ENCODE results near the gene PRKCE. TPM values are rescaled to one million over a fixed set of nuclear protein-coding genes. Genes with fewer than 3 reads are reported as not detected.
A peak's percentile ranks its signal among the peaks of the same experiment; 100 is the strongest.

Gene PRKCE
- total RNA-seq, 1 experiment from 2014 or later = 12.1 TPM

DNA sequence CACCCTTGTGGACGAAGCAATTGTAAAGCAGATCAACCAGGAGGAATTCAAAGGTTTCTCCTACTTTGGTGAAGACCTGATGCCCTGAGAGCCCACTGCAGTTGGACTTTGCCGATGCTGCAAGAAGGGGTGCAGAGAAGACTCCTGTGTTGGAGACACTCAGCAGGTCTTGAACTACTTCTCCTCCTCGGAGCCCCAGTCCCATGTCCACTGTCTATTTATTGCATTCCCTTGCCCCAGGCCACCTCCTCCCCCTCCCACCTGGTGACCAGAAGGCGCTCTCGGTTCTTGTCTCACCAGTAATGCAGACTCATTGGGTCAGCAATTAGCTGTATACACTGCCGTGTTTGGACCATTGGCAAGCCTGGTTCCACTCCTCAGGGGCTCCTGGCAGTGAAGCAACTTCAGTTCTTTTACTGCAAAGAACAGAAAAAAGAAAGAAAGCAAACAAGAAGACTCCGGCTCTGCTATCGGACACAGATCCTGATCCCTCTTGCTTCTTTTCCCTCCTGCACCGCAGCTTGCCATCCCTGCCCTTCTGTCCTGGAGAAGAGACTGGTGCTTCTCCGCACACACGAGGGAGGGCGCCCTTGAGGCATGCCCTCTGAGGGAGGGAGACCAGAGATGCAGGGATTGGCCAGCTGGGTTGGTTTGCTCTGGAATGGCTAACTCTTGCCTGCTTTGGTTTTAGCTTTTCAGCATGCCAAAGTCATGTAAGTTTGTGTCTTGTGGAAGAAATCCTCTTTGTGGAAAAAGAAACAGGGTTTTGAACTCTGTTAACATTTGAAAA is 533.5 kb downstream of the PRKCE start:
- no peaks in the 10 kb centered on the region for H3K27me3 Mint-ChIP-seq (ENCODE audit: insufficient read depth, unreplicated experiment)
- H3K4me1 Mint-ChIP-seq (ENCODE audit: insufficient read depth, unreplicated experiment) = peaks cover 4% of the 10 kb centered on the region
- BruUV-seq (replicated peaks) = no TSS peak
- no peak overlapping the region for H3K4me3 Mint-ChIP-seq (ENCODE audit: unreplicated experiment)
- H3K27ac Mint-ChIP-seq (ENCODE audit: low read depth, unreplicated experiment) = no peak overlapping the region
- intact Hi-C loops (cut with micrococcal nuclease) = no loop called here
- TF ChIP-seq, protein P1, sequence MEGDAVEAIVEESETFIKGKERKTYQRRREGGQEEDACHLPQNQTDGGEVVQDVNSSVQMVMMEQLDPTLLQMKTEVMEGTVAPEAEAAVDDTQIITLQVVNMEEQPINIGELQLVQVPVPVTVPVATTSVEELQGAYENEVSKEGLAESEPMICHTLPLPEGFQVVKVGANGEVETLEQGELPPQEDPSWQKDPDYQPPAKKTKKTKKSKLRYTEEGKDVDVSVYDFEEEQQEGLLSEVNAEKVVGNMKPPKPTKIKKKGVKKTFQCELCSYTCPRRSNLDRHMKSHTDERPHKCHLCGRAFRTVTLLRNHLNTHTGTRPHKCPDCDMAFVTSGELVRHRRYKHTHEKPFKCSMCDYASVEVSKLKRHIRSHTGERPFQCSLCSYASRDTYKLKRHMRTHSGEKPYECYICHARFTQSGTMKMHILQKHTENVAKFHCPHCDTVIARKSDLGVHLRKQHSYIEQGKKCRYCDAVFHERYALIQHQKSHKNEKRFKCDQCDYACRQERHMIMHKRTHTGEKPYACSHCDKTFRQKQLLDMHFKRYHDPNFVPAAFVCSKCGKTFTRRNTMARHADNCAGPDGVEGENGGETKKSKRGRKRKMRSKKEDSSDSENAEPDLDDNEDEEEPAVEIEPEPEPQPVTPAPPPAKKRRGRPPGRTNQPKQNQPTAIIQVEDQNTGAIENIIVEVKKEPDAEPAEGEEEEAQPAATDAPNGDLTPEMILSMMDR (IDR thresholded peaks at IDR 0.05; ENCODE audit: unreplicated experiment) = no peak
- no peaks in the 10 kb centered on the region for H3K9me3 Mint-ChIP-seq (ENCODE audit: unreplicated experiment)
- DNase-seq (ENCODE audit: unreplicated experiment) = no peak
- CTCF ChIA-PET = interaction anchor here (0.6 kb wide), 2 partner anchors 122 to 153 kb away, joined by 3 to 5 read pairs; no protein-coding TSS in a partner anchor
- POLR2A ChIA-PET = interaction anchor here (0.6 kb wide), 1 partner anchor 121 kb away, joined by 4 read pairs; no protein-coding TSS in a partner anchor
- H3K36me3 Mint-ChIP-seq (ENCODE audit: insufficient read depth, unreplicated experiment) = peaks cover 27% of the 10 kb centered on the region

DNA sequence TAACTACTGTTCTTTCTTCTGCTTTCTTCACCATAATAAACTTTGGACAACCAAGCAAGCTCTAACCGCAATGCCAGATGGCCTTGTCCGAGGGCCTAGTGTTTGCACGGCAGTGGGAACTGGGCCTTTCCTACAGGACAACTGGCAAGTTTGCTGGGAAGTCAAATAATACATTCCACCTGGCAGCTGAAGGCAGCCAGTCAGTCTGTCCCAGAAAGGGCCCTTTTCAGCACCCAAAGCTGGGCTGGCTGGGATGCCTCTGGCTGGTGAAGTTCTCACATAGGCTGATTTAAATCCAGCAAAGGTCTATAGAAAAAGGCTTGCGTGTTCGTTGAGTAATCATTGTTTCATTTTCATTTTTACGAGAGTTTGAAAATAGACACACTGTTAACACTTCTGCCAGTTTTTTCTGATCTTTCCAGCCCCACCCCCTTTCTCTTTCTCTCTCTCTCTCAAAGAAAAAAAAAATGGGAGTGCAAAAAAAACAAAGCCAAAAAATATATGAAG is 535.7 kb downstream of the PRKCE start:
- DNase-seq (ENCODE audit: unreplicated experiment) = peak; percentile 33
- peaks cover under 1% of the 10 kb centered on the region for H3K4me1 Mint-ChIP-seq (ENCODE audit: insufficient read depth, unreplicated experiment)
- ChIA-PET CTCF (no interaction called here), POLR2A (interaction anchor here (0.7 to 1.9 kb wide), 5 partner anchors 16 to 137 kb away, joined by 3 to 10 read pairs (median 3); no protein-coding TSS in a partner anchor)
- no TSS peak for BruUV-seq (replicated peaks)
- H3K9me3 Mint-ChIP-seq (ENCODE audit: unreplicated experiment) = no peaks in the 10 kb centered on the region
- H3K4me3 Mint-ChIP-seq (ENCODE audit: unreplicated experiment) = no peak overlapping the region
- H3K36me3 Mint-ChIP-seq (ENCODE audit: insufficient read depth, unreplicated experiment) = peaks cover 27% of the 10 kb centered on the region
- no peaks in the 10 kb centered on the region for H3K27me3 Mint-ChIP-seq (ENCODE audit: insufficient read depth, unreplicated experiment)
- no peak overlapping the region for H3K27ac Mint-ChIP-seq (ENCODE audit: low read depth, unreplicated experiment)
- intact Hi-C loops (cut with micrococcal nuclease) = no loop called here
- TF ChIP-seq, protein P1 (IDR thresholded peaks at IDR 0.05; ENCODE audit: unreplicated experiment) = no peak

DNA sequence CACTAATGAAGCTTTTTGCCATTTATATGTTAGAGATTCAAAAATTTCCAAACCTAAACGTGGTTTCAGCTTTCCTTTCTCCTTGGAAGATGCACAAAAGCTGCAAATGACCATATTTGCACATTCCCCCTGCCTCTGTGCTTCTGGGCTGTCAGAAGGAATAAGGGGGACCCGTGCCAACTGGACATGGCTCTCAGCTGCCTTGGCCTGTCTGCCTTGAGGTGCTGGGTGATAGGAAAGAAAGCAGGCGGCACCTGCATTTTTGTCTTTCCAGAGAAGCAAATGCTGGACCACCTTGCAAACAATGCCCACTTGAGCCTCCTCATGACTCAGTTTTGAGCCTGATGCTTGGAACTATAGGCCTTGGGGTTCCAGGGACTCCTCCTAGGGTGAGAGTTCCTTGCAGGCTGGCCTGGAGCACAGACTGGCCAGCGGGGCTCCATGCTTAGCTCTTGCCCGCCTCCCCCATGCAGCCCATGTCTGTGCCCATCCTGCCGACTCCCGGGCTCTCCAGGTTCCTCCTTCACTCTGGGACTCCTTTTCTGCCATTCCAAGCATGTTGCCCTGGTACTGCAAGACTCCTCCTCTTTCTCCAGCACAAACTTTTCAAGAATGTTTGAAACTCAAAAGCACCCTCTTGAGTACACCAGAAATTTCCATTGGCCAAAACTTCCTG is 536.7 kb downstream of the PRKCE start:
- POLR2A ChIA-PET = interaction anchor here (0.7 to 1.9 kb wide), 5 partner anchors 17 to 136 kb away, joined by 3 to 10 read pairs (median 3); no protein-coding TSS in a partner anchor
- DNase-seq (ENCODE audit: unreplicated experiment) = no peak
- H3K9me3 Mint-ChIP-seq (ENCODE audit: unreplicated experiment) = no peaks in the 10 kb centered on the region
- H3K4me3 Mint-ChIP-seq (ENCODE audit: unreplicated experiment) = no peak overlapping the region
- no peak overlapping the region for H3K27ac Mint-ChIP-seq (ENCODE audit: low read depth, unreplicated experiment)
- no peaks in the 10 kb centered on the region for H3K4me1 Mint-ChIP-seq (ENCODE audit: insufficient read depth, unreplicated experiment)
- peaks cover 27% of the 10 kb centered on the region for H3K36me3 Mint-ChIP-seq (ENCODE audit: insufficient read depth, unreplicated experiment)
- CTCF ChIA-PET = no interaction called here
- intact Hi-C loops (cut with micrococcal nuclease) = no loop called here
- no peaks in the 10 kb centered on the region for H3K27me3 Mint-ChIP-seq (ENCODE audit: insufficient read depth, unreplicated experiment)
- TF ChIP-seq, protein P1 (IDR thresholded peaks at IDR 0.05; ENCODE audit: unreplicated experiment) = no peak
- BruUV-seq (replicated peaks) = no TSS peak

DNA sequence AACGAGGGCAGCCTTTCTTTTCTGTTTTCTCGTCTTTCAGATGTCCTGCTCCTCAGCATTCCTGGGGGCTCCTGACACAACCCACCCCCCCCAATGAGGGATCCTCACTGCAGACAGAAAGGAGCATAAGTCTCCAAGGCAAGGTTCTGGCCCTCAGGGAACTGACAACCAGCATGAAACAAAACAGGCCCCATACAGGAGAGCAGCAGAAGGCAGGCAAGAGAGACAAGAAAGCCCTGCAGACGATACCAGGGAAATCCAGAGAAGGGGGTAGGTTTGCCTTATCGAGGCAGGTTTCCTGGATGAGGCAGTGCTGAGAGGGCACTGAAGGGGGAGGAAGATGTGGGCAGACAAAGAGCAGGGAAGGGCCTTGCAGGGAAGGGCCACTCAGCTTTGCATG is 541.9 kb downstream of the PRKCE start:
- no TSS peak for BruUV-seq (replicated peaks)

More for the DNA sequence above, 541.9 kb downstream of the PRKCE start:
- H3K27ac Mint-ChIP-seq (ENCODE audit: low read depth, unreplicated experiment) = no peak overlapping the region
- no peaks in the 10 kb centered on the region for H3K27me3 Mint-ChIP-seq (ENCODE audit: insufficient read depth, unreplicated experiment)
- ChIA-PET POLR2A (interaction anchor here (1.1 kb wide), 1 partner anchor 22 kb away, joined by 4 read pairs; no protein-coding TSS in a partner anchor), CTCF (interaction anchor here (1.4 kb wide), 1 partner anchor 9 kb away, joined by 5 read pairs; no protein-coding TSS in a partner anchor)
- TF ChIP-seq, protein P1 (IDR thresholded peaks at IDR 0.05; ENCODE audit: unreplicated experiment) = no peak
- H3K4me3 Mint-ChIP-seq (ENCODE audit: unreplicated experiment) = no peak overlapping the region
- intact Hi-C loops (cut with micrococcal nuclease) = no loop called here
- H3K9me3 Mint-ChIP-seq (ENCODE audit: unreplicated experiment) = no peaks in the 10 kb centered on the region
- DNase-seq (ENCODE audit: unreplicated experiment) = no peak
- H3K36me3 Mint-ChIP-seq (ENCODE audit: insufficient read depth, unreplicated experiment) = peaks cover 6% of the 10 kb centered on the region
- H3K4me1 Mint-ChIP-seq (ENCODE audit: insufficient read depth, unreplicated experiment) = peaks cover 6% of the 10 kb centered on the region

All from MCF 10A (cell line).